Measurements from ENCODE around the gene GNPTG. TPM values are rescaled to one million over a fixed set of nuclear protein-coding genes. Genes with fewer than 3 reads are reported as not detected.
A peak's percentile ranks its signal among the peaks of the same experiment; 100 is the strongest.

The GNPTG gene
- total and polyA plus RNA-seq, 2 donors = 27.8 to 61.3 TPM

DNA sequence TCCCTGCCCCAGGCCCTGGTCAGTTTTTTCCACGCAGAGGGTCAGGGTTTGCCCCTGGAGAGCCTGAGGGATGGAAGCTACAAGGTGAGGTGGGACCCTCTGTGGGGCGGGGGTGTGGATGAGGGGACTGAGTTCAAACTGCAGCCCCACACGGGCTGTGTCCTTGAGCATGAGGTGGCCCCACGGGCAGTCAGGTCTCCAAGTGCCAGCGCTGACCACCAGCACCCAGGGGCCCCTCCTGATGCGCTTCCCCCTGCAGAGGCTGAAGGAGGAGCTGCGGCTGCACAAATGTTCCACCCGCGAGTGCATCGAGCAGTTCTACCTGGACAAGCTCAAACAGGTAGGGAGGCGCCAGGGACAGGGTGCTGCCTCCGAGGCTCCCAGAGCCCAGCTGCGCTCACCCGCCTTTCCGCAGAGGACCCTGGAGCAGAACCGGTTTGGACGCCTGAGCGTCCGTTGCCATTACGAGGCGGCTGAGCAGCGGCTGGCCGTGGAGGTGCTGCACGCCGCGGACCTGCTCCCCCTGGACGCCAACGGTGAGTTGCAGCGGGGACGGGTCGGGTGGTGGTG lies 4.4 kb upstream of the GNPTG start:
- Histone ChIP-seq H3K27me3 (ENCODE audit: control insufficient read depth in 2 of 2, insufficient read depth in 1 of 2, low read length in 1 of 2) (peaks cover 0 to 4% of the 10 kb centered on the region in 2 donors), H3K36me3 (ENCODE audit: control insufficient read depth in 2 of 2, insufficient read depth in 2 of 2, low read length in 1 of 2) (peaks cover 25 to 34% of the 10 kb centered on the region in 2 donors), H3K4me1 (ENCODE audit: control insufficient read depth in 2 of 2, insufficient read depth in 2 of 2, low read length in 2 of 2) (peaks cover 16 to 29% of the 10 kb centered on the region in 2 donors), H3K9me3 (ENCODE audit: control insufficient read depth in 2 of 2, insufficient read depth in 1 of 2, low read length in 1 of 2) (no peaks in the 10 kb centered on the region), H3K4me3 (ENCODE audit: low read length in 2 of 2) (no peak overlapping the region), H3K27ac (ENCODE audit: low read depth in 1 of 2, low read length in 1 of 2) (no peak overlapping the region)
- no peak for DNase-seq (ENCODE audit: low read depth in 6 of 9, low spot score in 9 of 9)
- WGBS = 94% methylated on average over 31 of the region's 31 CpGs

DNA sequence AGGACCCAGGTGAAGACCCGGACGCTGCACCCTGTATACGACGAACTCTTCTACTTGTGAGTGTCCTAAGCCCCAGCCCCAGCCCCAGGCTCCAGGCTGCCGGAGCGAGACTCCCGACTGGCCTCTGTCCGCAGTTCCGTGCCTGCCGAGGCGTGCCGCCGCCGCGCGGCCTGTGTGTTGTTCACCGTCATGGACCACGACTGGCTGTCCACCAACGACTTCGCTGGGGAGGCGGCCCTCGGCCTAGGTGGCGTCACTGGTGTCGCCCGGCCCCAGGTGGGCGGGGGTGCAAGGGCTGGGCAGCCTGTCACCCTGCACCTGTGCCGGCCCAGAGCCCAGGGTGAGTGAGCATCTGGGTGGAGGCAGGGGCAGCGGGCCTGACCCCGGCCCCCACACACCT lies 3.8 kb upstream of the GNPTG start:
- Histone ChIP-seq H3K9me3 (ENCODE audit: control insufficient read depth in 2 of 2, insufficient read depth in 1 of 2, low read length in 1 of 2) (no peaks in the 10 kb centered on the region), H3K36me3 (ENCODE audit: control insufficient read depth in 2 of 2, insufficient read depth in 2 of 2, low read length in 1 of 2) (peaks cover 25 to 34% of the 10 kb centered on the region in 2 donors), H3K4me3 (ENCODE audit: low read length in 2 of 2) (no peak overlapping the region), H3K4me1 (ENCODE audit: control insufficient read depth in 2 of 2, insufficient read depth in 2 of 2, low read length in 2 of 2) (peaks cover 18 to 29% of the 10 kb centered on the region in 2 donors), H3K27me3 (ENCODE audit: control insufficient read depth in 2 of 2, insufficient read depth in 1 of 2, low read length in 1 of 2) (peaks cover 0 to 4% of the 10 kb centered on the region in 2 donors), H3K27ac (ENCODE audit: low read depth in 1 of 2, low read length in 1 of 2) (no peak overlapping the region)
- no peak for DNase-seq (ENCODE audit: low read depth in 6 of 9, low spot score in 9 of 9)
- WGBS = 93% methylated on average over 29 of the region's 29 CpGs

- Histone ChIP-seq H3K27me3 (ENCODE audit: control insufficient read depth in 2 of 2, insufficient read depth in 1 of 2, low read length in 1 of 2) (peaks cover 0 to 2% of the 10 kb centered on the region in 2 donors), H3K9me3 (ENCODE audit: control insufficient read depth in 2 of 2, insufficient read depth in 1 of 2, low read length in 1 of 2) (no peaks in the 10 kb centered on the region), H3K4me1 (ENCODE audit: control insufficient read depth in 2 of 2, insufficient read depth in 2 of 2, low read length in 2 of 2) (peaks cover 20 to 28% of the 10 kb centered on the region in 2 donors), H3K4me3 (ENCODE audit: low read length in 2 of 2) (no peak overlapping the region), H3K27ac (ENCODE audit: low read depth in 1 of 2, low read length in 1 of 2) (no peak overlapping the region), H3K36me3 (ENCODE audit: control insufficient read depth in 2 of 2, insufficient read depth in 2 of 2, low read length in 1 of 2) (peaks cover 25 to 34% of the 10 kb centered on the region in 2 donors)
- no peak for DNase-seq (ENCODE audit: low read depth in 6 of 9, low spot score in 9 of 9)
- 97% methylated on average over 15 of the region's 15 CpGs for WGBS
Observed at GRCh38 chr16:1348441-1348840, 3.3 kb upstream of the GNPTG start.

DNA sequence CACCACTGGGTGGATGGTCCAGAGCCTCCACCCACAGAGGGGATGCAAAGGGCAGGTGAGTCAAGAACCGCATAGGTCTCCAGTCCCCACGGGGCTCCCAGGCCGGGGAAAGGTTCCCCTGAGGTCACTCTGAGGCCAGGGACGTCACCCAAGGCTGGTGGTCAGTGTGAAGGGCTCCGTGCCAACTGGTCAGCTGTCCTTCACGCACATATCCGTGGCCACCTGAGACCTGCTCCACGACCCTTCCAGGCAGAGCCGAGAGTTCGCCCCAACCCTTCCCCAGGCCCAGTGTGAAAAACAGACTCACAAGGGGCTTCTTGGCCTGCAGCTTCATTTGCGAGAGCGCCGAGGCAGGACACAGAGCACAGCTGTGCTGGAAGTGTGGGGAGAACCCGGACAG lies 2.8 kb upstream of the GNPTG start:
- H3K27ac ChIP-seq (ENCODE audit: low read depth in 1 of 2, low read length in 1 of 2) = no peak overlapping the region
- H3K9me3 ChIP-seq (ENCODE audit: control insufficient read depth in 2 of 2, insufficient read depth in 1 of 2, low read length in 1 of 2) = no peaks in the 10 kb centered on the region
- H3K4me3 ChIP-seq (ENCODE audit: low read length in 2 of 2) = no peak overlapping the region
- no peak for DNase-seq (ENCODE audit: low read depth in 6 of 9, low spot score in 9 of 9)
- 97% methylated on average over 14 of the region's 14 CpGs for WGBS
- H3K27me3 ChIP-seq (ENCODE audit: control insufficient read depth in 2 of 2, insufficient read depth in 1 of 2, low read length in 1 of 2) = peaks cover 0 to 2% of the 10 kb centered on the region in 2 donors
- peaks cover 20 to 26% of the 10 kb centered on the region in 2 donors for H3K4me1 ChIP-seq (ENCODE audit: control insufficient read depth in 2 of 2, insufficient read depth in 2 of 2, low read length in 2 of 2)
- H3K36me3 ChIP-seq (ENCODE audit: control insufficient read depth in 2 of 2, insufficient read depth in 2 of 2, low read length in 1 of 2) = peaks cover 25 to 34% of the 10 kb centered on the region in 2 donors

- H3K36me3 ChIP-seq (ENCODE audit: control insufficient read depth in 2 of 2, insufficient read depth in 2 of 2, low read length in 1 of 2) = peaks cover 25 to 34% of the 10 kb centered on the region in 2 donors
- no peaks in the 10 kb centered on the region for H3K9me3 ChIP-seq (ENCODE audit: control insufficient read depth in 2 of 2, insufficient read depth in 1 of 2, low read length in 1 of 2)
- WGBS = 97% methylated on average over 16 of the region's 16 CpGs
- no peak overlapping the region for H3K27ac ChIP-seq (ENCODE audit: low read depth in 1 of 2, low read length in 1 of 2)
- DNase-seq (ENCODE audit: low read depth in 6 of 9, low spot score in 9 of 9) = no peak
- H3K27me3 ChIP-seq (ENCODE audit: control insufficient read depth in 2 of 2, insufficient read depth in 1 of 2, low read length in 1 of 2) = peaks cover 0 to 2% of the 10 kb centered on the region in 2 donors
- peaks cover 20 to 25% of the 10 kb centered on the region in 2 donors for H3K4me1 ChIP-seq (ENCODE audit: control insufficient read depth in 2 of 2, insufficient read depth in 2 of 2, low read length in 2 of 2)
- no peak overlapping the region for H3K4me3 ChIP-seq (ENCODE audit: low read length in 2 of 2)
Observed at GRCh38 chr16:1349351-1349750, 2.4 kb upstream of the GNPTG start.

- H3K9me3 ChIP-seq (ENCODE audit: control insufficient read depth in 2 of 2, insufficient read depth in 1 of 2, low read length in 1 of 2) = no peaks in the 10 kb centered on the region
- H3K27ac ChIP-seq (ENCODE audit: low read depth in 1 of 2, low read length in 1 of 2) = no peak overlapping the region
- no peak overlapping the region for H3K4me3 ChIP-seq (ENCODE audit: low read length in 2 of 2)
- DNase-seq (ENCODE audit: low read depth in 6 of 9, low spot score in 9 of 9) = no peak
- peaks cover 25 to 34% of the 10 kb centered on the region in 2 donors for H3K36me3 ChIP-seq (ENCODE audit: control insufficient read depth in 2 of 2, insufficient read depth in 2 of 2, low read length in 1 of 2)
- H3K27me3 ChIP-seq (ENCODE audit: control insufficient read depth in 2 of 2, insufficient read depth in 1 of 2, low read length in 1 of 2) = no peaks in the 10 kb centered on the region
- 98% methylated on average over 17 of the region's 17 CpGs for WGBS
- H3K4me1 ChIP-seq (ENCODE audit: control insufficient read depth in 2 of 2, insufficient read depth in 2 of 2, low read length in 2 of 2) = peaks cover 20 to 25% of the 10 kb centered on the region in 2 donors
Observed at GRCh38 chr16:1349951-1350350, 1.8 kb upstream of the GNPTG start.

DNA sequence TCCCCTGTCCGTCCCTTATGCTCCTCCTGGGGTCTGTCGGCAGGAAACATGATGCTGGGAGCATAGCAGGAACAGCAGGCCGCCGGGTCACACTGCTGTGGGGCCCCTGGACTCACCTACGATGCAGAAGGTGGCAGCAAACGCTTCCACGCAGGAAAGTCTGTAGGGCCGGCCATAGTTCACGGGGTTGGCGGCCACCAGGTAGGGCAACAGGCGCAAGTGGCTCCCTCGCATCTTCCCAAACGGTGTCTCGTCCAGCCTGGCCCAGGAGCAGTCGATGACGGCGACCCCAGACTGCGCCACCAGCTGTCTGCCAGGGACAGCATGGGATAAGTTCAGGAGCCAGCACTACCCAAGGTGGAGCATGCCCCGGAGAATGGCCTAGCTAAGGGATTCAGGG lies 1.0 kb upstream of the GNPTG start:
- H3K4me1 ChIP-seq (ENCODE audit: control insufficient read depth in 2 of 2, insufficient read depth in 2 of 2, low read length in 2 of 2) = peaks cover 20 to 25% of the 10 kb centered on the region in 2 donors
- H3K9me3 ChIP-seq (ENCODE audit: control insufficient read depth in 2 of 2, insufficient read depth in 1 of 2, low read length in 1 of 2) = no peaks in the 10 kb centered on the region
- DNase-seq (ENCODE audit: low read depth in 6 of 9, low spot score in 9 of 9) = no peak
- peaks cover 25 to 34% of the 10 kb centered on the region in 2 donors for H3K36me3 ChIP-seq (ENCODE audit: control insufficient read depth in 2 of 2, insufficient read depth in 2 of 2, low read length in 1 of 2)
- peak overlapping the region; percentile 76 to 88 for H3K4me3 ChIP-seq (ENCODE audit: low read length in 2 of 2)
- no peaks in the 10 kb centered on the region for H3K27me3 ChIP-seq (ENCODE audit: control insufficient read depth in 2 of 2, insufficient read depth in 1 of 2, low read length in 1 of 2)
- H3K27ac ChIP-seq (ENCODE audit: low read depth in 1 of 2, low read length in 1 of 2) = no peak overlapping the region
- WGBS = 95% methylated on average over 19 of the region's 19 CpGs

DNA sequence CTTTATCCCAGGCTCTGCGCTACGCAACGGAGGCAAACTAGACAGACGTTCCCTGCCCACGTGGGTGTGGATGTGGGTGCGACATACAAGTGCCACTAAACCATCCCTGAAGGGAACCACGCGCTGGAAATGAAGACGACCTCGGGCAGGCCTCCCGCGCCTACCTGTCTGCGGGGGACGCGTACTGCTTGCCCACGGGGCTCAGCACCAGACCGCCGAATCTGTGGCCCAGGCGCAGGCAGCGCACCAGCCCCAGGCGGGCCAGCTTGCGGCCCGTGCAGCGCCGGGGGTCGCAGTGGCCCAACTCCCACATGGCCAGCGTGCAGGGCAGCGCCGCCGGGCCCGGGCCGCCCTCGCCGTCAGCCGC lies 533 bp upstream of the GNPTG start:
- no peak overlapping the region for H3K27ac ChIP-seq (ENCODE audit: low read depth in 1 of 2, low read length in 1 of 2)
- WGBS = 2% methylated on average over 35 of the region's 35 CpGs
- H3K36me3 ChIP-seq (ENCODE audit: control insufficient read depth in 2 of 2, insufficient read depth in 2 of 2, low read length in 1 of 2) = peaks cover 25 to 34% of the 10 kb centered on the region in 2 donors
- no peak for DNase-seq (ENCODE audit: low read depth in 6 of 9, low spot score in 9 of 9)
- peak overlapping the region; percentile 76 to 88 for H3K4me3 ChIP-seq (ENCODE audit: low read length in 2 of 2)
- H3K4me1 ChIP-seq (ENCODE audit: control insufficient read depth in 2 of 2, insufficient read depth in 2 of 2, low read length in 2 of 2) = peaks cover 20 to 25% of the 10 kb centered on the region in 2 donors
- no peaks in the 10 kb centered on the region for H3K27me3 ChIP-seq (ENCODE audit: control insufficient read depth in 2 of 2, insufficient read depth in 1 of 2, low read length in 1 of 2)
- H3K9me3 ChIP-seq (ENCODE audit: control insufficient read depth in 2 of 2, insufficient read depth in 1 of 2, low read length in 1 of 2) = no peaks in the 10 kb centered on the region

DNA sequence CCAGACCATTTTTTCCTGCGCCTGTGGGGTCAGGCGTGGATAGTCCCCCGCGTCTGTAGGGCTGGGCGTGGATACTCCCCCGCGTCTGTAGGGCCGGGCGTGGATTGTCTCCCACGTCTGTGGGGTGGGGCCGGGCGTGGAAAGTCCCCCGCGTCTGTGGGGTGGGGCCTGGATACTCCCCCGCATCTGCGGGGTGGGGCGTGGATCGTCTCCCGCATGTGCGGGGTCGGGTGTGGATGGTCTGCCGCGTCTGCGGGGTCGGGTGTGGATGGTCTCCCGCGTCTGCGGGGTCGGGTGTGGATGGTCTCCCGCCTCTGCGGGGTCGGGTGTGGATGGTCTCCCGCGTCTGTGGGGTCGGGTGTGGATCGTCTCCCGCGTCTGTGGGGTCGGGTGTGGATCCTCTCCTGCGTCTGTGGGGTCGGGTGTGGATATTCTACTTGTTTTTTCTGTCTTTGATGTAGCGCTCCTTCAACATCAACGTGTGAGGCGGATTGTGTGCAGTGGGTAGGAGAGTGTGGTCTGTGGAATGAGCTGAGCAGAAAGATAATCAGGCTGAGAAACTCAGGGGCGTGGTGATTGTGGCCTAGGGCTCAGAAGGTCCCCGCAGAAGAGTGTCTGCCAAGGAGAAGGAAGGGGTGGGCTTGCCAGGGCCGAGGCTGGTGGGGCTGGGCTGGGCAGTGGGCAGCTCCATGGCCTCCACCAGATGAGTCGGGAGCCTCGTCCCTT lies 3.2 kb downstream of the GNPTG start:
- Histone ChIP-seq H3K9me3 (ENCODE audit: control insufficient read depth in 2 of 2, insufficient read depth in 1 of 2, low read length in 1 of 2) (no peaks in the 10 kb centered on the region), H3K4me3 (ENCODE audit: low read length in 2 of 2) (no peak overlapping the region), H3K27ac (ENCODE audit: low read depth in 1 of 2, low read length in 1 of 2) (no peak overlapping the region), H3K36me3 (ENCODE audit: control insufficient read depth in 2 of 2, insufficient read depth in 2 of 2, low read length in 1 of 2) (peaks cover 4 to 7% of the 10 kb centered on the region in 2 donors), H3K27me3 (ENCODE audit: control insufficient read depth in 2 of 2, insufficient read depth in 1 of 2, low read length in 1 of 2) (no peaks in the 10 kb centered on the region), H3K4me1 (ENCODE audit: control insufficient read depth in 2 of 2, insufficient read depth in 2 of 2, low read length in 2 of 2) (peaks cover 20 to 25% of the 10 kb centered on the region in 2 donors)
- no peak for DNase-seq (ENCODE audit: low read depth in 6 of 9, low spot score in 9 of 9)
- 95% methylated on average over 49 of the region's 49 CpGs for WGBS
